ENCODE data around the gene ZBED1. TPM values are rescaled to one million over a fixed set of nuclear protein-coding genes. Genes with fewer than 3 reads are reported as not detected.

ZBED1 gene
- total RNA-seq, 1 donor from 2014 or later = 34.6 TPM

- DNase-seq (ENCODE audit: low spot score) (no peak), ATAC-seq (no peak)
- intact Hi-C loops (cut with DNase I) = no loop called here
Measured at GRCh38 chrX:2445662-2446623, 54.8 kb downstream of the ZBED1 start.

- ATAC-seq (no peak), DNase-seq (ENCODE audit: low spot score) (no peak)
- intact Hi-C loops (cut with DNase I) = no loop called here
Measured at GRCh38 chrX:2442694-2443093, 58.1 kb downstream of the ZBED1 start.

GRCh38 chrX:2441466-2441865 lies 59.3 kb downstream of the ZBED1 start:
- intact Hi-C loops (cut with DNase I) = no loop called here
- no peak for DNase-seq (ENCODE audit: low spot score)
- ATAC-seq = no peak

- intact Hi-C loops (cut with DNase I) = no loop called here
- ATAC-seq = no peak
- DNase-seq (ENCODE audit: low spot score) = no peak
Measured at GRCh38 chrX:2439613-2440012, 61.2 kb downstream of the ZBED1 start.

Other genes with a start within 250 kb of the ZBED1 start
- gene DHRSX, start within 50 bp of the ZBED1 start, total RNA-seq = 26.7 TPM
- gene CD99, start 190.3 kb upstream of the ZBED1 start, total RNA-seq = 317 TPM